TTC549 (cell line): ENCODE measurements around the gene SPTLC3.

Source experiments
- FAIRE-seq: peaks from 2 replicates; lab custom pipeline; 2012; peaks lifted over from hg19 to GRCh38; lab: Jason Lieb, UNC

The SPTLC3 gene

DNA sequence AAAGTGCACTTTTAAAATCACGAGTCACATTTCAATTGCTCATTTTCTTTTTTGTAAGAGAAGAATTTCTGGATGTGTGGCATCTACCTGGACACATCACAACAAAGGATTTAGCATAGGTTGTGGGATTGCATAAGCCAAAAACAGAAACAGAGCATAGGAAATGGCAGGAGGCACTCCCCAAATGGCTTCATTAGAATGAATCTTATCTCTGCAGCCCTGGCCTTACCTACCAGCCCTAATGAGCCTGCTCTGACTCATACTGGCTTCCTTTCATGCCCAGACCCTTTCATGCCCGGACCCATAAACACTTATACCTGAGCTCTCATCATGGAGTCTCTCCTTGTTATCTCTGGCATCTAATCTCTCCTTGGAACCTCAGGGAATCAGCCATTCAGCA is 23.9 kb upstream of the SPTLC3 start:
- FAIRE-seq = no peak

DNA sequence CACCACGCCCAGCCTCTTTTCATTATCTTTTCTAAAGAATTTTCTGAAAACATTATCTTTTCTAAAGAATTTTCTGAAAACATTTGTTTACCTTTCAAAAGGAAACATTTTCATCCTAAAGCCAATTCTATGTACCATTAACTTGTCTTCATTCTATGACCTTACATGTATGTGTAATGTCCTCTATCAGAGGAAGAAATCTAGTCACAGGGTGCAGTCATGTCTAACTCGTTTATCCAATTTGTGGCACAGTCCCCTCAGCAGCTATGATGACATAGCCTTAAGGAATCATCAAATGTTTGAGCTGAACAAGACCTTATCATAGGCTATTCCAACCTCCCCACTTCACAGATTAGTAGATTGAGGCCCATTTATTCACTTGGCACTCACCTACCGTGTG is 21.5 kb upstream of the SPTLC3 start:
- FAIRE-seq = no peak

DNA sequence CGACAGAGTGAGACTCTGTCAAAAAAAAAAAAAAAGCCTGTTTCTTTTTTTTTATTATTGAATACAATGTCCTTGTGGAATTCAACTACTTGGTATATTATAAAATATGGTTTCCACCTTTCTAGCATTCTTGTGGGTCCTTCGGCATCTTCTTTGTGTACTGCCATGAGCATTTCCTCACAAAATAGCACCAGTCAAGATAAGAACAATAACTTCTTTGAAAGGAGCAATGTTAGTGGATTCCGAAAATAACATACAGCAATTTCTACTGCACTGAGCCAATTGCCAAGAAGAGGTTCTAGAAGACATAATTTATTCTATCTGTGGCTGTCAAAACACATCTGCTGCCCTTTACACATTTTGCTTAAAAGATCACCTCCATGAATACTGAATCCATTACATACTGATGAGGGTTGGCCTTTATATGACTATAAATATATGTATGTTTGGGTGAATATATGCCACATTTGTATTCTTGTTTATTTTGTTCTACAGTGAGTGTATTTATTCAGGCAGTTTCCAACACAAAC is 19.1 kb upstream of the SPTLC3 start:
- no peak for FAIRE-seq

DNA sequence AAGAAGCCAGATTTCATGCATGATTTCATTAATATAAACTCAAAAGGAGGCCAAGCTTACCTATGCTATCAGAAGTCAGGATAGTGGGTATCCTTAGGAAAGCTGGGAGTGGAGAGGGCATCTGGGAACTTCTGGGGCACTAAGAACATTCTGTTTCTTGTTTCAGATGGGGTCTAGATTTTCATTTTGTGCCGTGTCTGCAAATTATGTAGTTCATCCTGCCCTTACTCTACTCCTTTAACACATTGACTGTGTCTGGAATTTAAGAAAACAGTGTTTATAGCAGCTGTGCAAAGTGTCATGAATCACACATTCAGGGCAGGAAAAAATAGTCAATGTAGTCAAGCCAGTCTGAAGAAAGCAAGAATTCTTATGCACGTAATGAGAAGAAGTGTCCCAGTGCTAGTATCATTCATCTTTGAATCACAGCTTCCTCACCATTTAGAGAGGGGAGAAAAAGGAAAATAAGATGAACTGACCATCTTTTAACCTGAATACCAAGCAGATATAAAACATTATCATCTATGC is 11.6 kb upstream of the SPTLC3 start:
- no peak for FAIRE-seq

DNA sequence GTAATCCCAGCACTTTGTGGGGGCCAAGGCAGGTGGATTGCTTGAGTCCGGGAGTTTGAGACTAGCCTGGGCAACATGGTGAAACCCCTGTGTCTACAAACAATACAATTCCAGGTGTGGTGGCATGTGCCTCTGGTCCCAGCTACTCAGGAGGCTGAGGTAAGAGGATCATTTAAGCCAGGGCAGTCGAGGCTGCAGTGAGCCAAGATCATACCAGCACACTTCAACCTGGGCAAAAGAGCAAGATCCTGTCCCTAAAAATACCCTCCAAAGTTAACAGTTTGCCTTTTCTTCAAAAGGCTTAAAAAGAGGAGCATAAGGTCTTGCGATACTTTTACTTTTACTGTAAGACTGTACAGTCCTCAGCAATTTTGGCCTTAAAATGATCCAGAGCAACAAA is 10.7 kb upstream of the SPTLC3 start:
- no peak for FAIRE-seq

DNA sequence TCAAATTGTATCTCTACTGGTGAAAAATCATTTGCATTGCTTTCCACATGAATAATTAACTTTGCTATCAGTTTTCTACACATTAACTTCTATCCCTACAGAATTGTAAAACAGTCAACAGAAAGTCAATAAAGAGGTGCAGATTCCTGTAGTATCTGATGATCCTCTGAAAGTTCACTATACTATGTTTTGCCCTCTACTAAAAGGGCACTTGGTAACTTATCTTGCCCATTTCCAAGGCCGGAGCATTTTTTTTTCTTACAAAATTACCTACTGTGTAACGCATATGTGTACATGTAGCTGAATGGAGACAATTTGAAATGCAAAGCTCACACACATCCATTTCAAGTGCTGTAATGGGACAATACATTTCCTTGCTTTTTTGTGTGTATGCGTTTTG is 9.6 kb upstream of the SPTLC3 start:
- no peak for FAIRE-seq

DNA sequence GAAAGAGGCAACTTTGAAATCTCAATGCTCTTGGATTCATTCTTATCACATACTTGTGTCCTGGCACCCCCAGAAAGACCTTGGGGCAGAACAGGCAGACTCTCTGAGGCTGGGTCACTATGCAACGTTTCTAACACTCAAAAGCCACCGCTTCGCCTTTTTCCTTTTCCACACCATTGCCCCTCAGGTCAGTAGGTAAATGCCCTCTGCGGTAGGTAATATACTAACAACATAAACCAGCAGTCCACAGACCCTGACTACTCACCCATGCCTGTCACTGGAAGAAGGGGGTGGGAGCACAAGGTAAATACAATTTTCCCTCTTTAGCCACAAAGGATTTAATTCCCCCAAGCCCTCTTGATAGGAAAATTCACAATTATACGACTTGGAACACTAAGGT is 6.5 kb upstream of the SPTLC3 start:
- no peak for FAIRE-seq

DNA sequence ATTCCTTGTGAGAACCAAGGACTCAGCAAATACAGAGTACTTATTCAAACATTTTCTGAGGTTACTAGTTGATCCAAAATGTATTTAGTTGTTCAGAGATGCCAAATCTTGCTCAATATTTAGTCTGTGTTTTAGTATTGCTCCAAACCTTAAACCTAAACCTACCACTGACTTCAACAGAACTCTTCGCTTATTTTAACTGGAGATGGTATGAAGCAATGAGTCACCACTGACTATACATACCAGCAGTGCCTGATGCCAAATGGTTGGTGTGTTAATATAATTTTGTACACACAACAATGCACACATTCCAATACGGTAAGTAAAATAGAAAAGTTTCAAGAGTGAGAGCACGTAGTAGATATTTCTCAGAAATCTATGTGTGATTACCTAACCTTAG is 1.9 kb upstream of the SPTLC3 start:
- no peak for FAIRE-seq

DNA sequence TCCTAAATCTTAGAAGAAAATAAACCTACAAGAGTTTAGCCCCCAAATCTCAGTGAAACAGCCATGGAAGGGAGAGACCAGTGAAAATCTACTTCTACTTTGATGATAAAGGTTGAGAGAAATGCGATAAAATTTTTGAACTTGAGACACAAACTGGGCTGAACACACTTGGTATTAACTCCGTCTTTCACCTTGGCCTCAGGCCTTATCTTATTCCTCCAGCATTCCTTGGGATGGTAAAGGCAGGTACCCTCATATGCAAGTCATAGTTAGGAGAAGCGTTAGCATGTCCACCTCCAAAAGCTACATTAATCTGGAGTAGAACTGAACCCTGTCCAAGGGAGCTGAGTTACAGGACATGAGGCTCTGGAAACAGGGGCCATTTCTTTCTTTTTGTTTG is 1.2 kb upstream of the SPTLC3 start:
- no peak for FAIRE-seq

DNA sequence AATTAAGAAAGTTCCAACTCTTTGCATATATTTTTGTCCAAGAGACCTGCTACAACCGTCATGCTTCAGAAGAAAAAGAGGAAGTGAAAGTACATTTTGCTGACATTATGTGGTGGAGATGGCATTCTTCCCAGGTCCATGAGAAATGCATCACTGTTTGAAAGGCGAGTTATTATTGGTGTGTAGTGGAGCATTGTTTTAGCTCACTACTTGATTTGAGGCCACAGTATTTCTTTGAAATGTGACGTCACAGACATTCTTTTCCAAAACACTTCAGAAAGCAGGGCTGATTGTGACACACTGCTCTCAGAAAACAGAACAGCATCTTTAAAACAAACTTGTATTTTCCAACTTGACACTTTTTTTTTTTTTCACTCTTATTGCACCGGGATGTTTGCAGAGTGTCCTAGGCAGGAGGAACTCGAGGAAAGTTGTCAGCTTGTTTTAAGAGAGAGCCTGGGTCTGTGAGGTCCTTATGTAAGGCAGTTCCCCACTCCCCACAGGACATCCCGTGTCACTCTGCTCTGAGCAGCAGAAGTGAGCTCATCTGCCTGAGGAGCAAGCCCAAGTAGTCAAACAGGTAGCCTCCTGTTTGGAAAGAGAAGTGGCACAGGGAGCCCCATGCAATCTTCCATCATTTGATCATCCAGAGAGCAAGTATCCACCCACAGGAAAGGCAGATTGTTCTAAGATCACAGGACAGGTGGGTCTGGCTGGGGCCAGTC is 1.1 kb downstream of the SPTLC3 start:
- FAIRE-seq = no peak

DNA sequence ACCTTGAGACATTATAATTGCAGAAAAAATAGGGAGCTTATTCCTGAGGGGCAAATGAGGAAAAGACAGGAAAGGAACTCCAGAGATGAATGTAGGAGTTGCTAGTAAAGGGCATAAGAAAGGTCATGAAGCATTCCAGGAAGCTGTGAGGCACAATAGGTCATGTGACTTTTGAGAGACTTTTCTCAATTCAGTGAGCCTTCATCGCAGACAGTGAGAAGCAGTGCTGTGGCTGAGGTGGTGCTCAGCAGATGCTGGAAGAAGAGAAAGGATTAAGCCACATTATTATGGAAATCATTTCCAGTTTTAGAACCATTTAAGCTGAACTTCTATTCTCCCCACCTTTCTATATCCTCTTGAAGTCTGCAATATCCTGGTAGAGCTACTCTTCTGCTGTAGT is 4.1 kb downstream of the SPTLC3 start:
- FAIRE-seq = no peak

DNA sequence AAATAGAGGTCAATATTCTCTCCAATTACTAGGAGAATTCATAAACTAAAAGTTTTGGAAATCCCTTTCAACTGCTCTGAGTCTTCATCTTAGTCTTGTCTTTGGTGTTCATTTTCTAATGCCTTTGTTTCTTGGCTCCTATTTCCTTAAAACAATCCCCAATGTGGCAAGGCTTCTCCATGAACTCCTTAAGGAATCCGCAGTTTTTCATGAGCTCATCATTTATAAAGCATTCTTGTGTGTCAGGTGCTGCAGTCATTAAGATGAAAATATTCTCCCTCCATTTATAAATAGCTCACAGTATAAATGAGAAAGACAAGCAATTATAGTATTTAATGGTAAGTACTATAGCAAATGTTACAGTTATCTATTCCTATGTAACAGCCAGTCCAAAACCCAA is 4.6 kb downstream of the SPTLC3 start:
- FAIRE-seq = no peak

DNA sequence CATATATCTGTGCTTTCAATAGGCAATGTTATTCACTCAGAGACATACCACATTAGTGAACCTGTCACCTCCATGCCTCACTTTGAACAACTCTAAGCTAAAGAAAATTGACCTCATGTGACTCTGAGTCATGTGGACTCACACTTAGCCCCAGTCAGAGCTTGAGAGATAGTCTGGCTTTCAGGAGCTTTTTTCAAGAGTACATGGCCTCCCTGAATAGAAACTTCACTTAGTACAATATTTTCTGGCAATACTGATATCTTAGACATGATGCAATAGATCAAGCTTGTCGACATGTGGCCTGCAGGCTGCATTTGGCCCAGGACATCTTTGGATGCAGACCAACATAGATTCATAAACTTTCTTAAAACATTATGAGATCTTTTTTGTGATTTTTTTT is 8.5 kb downstream of the SPTLC3 start:
- FAIRE-seq = no peak

DNA sequence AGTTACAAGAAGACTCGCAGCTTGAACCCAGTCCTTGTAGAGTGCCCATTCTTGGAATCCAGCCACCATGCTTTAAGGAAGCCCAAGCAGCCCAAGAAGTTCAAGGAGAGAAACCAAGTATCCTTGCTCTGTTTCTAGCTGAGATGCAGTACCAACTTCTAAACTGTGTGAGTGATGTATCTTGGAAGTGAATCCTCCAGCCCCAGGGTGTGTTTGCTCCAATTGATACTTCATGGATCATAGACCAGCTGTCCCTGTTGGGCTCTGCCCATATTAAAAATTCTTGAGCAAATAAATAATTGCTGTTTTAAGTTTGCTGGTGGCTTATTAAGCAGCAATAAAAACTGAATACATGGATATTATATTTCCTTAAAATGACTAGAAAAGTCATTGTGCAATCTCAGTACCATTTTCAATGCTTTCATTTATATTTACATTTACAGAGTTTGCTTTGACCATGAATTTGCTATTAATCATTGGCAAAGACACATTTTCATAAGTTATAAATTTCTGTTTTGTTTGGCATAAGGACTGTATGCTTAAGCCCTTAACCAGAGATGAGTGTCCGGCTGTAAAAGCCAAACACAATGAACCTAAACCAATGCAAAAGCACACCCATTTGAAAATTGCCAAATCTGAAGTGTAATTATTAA is 9.2 kb downstream of the SPTLC3 start:
- no peak for FAIRE-seq

DNA sequence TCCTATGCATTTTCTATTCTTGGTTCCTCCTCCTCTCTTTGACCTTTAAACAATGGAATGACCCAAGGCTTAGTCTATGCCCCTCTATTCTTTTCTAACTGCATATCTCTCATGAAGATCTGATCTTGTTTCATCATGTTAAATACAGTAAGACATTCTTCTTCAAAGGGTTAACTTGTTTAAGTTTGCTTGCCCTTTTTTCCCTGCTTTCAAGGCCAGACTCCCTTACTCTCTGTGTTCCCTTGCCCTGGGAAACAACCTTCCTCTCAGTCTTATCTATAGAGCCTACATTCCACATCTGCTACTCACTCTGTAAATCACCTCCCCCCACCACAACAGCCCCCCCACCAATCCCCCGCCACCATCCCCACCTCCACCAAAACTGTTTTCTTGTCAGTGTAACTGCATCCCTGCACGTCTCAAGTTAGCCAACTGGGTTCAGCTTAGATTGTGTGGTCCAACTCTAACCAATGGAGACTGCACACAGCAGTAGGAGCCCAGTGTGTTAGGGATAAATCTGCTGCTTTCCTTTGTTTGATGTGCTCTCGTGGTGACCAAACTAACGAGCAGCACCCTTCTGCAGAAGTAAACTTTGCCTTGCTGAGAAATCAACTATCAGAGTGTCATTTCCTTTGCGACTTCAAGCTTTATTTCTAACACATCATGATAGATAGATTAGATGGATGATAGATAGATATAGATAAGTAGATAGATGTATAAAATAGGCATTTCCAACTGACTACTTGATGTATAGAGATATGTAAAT is 12.6 kb downstream of the SPTLC3 start:
- FAIRE-seq = no peak

DNA sequence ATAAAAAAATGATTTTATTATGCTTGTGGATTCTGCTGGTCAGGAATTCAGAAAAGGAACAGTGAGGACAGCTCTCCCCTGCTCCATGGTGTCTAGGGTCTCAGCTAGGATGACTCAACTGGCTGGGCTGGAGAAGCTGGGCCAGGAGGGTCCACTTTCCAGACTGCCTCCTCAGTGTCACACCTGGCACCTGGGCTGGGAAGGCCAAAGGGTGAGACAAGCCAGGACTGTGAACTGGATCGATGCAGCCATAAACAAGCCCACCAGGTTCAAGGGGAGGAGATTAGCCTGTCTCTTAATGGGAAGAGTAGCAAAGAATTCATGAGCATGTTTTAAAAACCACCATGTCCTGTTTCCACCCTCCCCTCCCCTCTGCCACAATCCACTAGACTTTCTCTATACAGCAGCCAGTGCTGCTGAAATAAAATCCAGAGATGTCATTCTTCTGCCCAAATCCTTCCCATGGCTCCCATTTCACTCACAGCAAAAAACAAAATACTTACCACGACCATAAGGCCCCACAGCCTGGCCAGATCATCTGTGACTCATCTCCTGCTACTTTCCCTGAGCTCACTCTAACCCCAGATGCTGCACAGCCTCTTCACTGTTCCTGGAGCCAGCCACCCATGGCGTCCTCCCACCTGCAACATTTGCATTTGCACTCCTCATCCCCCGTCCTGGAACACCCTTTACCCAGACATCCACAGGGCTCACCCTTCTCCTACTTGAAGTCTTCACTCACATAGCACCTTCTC is 13.8 kb downstream of the SPTLC3 start:
- FAIRE-seq = no peak

DNA sequence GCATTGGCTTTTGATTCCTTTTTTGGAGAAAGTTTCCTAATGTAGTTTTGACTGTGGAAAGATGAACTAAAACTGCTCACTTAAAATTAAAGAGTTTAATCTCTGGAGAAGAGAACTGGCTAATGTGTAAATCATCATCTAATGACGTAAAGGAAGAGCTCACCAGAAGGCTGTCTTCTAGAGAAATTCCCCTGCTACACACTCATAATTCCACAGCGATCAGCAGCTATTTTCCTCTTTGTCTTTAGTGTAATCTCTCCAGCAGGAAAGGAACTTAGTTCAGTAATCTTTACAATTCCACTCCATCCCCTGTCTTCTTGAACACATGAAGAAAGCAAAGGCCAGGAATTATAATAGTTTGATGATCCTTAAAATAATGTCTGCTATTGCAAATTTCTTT is 15.8 kb downstream of the SPTLC3 start:
- no peak for FAIRE-seq

DNA sequence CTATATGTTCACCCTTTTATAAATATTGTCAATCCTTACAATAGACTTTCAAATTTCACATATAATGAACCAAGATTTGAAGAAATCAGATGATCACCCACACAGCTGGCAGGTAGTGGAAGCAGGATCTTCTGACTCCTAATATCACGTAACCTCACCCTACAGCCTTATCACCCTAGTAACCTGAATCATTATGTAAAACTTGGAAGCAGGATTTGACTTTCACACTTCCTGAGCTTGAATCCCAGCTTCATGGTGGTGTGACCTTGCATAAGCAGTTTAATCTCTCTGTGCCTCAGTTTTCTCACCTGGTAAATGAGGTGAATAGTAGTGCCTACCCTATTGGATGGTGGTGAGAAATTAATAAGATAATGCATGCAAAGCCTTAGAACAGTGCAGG is 16.4 kb downstream of the SPTLC3 start:
- FAIRE-seq = no peak

DNA sequence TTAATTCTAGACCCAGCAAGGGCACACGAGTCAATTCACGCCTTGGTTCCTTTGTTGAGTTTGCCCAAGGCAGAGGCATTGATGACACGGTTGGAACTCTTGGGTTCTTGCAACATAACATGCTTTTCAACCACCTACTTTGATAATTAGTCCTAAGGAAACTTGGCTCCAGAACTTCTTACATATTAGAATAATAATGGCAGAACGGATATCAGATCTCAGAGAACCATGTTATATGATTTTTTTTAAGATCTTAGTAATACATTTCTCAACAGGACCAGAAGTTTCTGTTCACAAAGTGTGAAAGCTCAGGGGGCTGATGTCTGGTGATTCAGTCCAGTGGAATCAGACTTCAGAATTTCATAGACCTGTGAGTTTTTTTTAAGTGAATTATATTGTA is 19.2 kb downstream of the SPTLC3 start:
- no peak for FAIRE-seq

DNA sequence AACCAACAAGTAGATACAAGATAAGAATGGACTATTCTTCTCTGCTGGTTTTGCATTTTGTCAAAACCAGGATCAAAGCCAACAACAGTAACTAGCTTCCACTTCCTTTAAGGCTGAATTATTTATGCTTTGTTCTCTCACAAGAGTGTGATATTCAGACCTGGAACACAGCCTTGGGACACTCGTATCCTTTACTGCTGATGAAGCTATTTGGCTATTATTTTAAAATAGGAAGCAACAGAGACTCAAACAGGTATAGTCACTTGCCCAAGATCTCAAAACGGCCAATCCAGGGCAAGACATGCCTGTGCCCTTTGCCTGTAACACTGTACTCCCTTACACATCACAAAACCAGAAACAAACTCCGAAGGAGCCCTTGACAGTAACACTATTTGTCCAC is 19.9 kb downstream of the SPTLC3 start:
- no peak for FAIRE-seq

DNA sequence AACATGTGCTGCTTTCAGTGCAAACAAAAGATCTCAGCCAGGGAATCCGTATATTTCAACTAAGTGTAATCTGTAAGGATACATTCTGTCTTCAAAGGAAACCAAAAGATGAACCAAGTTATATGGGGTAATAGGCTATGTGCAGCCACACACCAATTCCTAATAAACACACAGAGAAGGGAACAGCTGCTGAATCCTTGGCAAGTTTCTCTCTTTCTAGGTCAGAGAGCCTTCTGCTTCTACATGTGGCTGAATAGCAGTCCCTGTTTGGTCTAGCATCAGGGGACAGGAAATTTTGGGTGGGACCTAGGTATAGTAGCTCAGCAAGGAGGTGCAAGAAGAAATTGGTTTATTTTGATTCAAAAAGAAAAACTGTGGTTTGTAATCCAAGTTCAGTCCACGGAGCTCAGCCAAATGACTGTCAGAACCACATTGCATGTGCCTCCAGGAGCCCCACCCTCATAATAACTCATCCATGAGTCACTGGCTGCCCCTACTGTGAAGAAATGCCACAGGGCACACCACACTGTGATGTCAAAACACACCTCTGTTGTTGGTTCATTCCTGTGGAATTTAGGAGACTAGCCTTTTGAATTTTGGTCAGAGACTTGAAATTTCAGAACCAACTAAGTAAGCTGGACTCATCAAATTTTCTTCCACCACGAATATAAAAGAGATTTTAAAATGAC is 21.1 kb downstream of the SPTLC3 start:
- no peak for FAIRE-seq

DNA sequence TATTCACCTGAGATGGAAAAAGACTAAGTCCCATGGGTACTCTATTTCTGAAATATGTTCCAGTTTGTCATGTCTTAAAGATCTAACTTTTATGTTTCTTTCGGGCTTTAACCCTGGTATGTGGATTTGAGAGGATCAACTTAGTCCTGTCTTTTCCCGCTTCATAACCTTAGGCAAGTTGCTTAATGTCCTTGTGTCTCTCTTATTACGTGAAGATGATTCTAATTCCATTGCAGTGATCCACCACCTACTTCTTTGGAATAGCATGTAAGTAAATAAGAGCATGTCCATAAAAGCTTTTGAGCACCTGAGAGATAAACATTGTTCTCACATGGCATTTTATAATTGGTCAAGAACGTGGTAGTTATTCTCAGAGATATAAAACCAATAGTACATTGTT is 23.0 kb downstream of the SPTLC3 start:
- FAIRE-seq = no peak
